Measurements from ENCODE around the gene ARRDC3.
A peak's percentile ranks its signal among the peaks of the same experiment; 100 is the strongest.
"Not testable (repeated sequence)": the region's sequence is repeated elsewhere in the genome, so short reads cannot be mapped to it uniquely, and the experiment has no call there.

The ARRDC3 gene

DNA sequence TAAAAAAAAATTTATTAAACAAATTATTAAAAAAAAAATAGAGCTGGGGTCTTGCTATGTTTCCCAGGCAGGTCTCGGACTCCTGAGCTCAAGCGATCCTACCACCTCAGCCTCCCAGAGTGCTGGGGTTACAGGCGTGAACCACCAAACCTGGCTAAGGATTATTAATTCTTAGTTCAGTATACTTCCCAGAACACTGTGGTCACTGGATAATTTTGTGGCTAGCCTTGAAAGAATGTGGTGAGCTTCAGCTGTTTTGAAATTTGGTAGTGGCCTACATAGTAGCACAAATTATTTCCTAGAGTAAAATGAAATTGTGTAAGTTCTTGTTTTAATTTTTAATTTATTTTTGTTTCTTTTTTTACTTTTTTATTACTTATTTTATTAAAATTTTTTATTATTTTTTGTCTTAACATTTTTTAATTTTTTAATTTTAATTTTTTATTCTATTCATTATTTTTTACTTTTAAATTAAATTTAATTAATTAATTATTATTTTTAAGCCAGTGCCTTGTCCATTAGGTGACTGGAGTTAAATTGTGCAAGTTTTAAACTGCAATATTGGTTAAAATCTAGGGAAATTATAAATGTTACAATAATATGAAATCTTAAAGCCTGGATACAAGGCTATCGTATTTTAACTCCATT, 23.0 kb downstream of the ARRDC3 start:
- no peak for DNase-seq (ENCODE audit: low spot score)

- no peak for DNase-seq (ENCODE audit: low spot score)
Observed at GRCh38 chr5:91357806-91358205, 25.3 kb downstream of the ARRDC3 start.

- DNase-seq (ENCODE audit: low spot score) = peak; percentile 30
Observed at GRCh38 chr5:91357012-91357634, 26.0 kb downstream of the ARRDC3 start.

DNA sequence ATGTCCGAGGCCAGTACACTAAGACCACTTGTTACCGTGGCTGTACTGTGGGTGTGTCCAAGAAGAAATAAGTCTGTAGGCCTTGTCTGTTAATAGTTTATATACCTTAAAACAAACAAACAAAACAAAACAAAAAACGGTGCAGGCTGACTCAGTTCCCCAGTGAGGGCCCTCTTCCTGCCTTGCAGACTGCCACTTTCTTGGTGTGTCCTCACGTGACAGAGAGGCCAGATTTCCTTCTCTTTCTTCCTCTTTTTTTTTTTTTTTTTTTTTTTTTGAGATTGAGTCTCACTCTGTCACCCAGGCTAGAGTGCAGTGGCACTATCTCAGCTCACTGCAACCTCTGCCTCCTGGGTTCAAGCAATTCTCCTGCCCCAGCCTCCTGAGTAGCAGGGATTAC, 28.2 kb downstream of the ARRDC3 start:
- DNase-seq (ENCODE audit: low spot score) = not testable (repeated sequence)

GRCh38 chr5:91352831-91353695, 30.1 kb downstream of the ARRDC3 start:
- no peak for DNase-seq (ENCODE audit: low spot score)

GRCh38 chr5:91345461-91345860, 37.7 kb downstream of the ARRDC3 start:
- no peak for DNase-seq (ENCODE audit: low spot score)

- DNase-seq (ENCODE audit: low spot score) = not testable (repeated sequence)
Observed at GRCh38 chr5:91344661-91345200, 38.4 kb downstream of the ARRDC3 start.

DNA sequence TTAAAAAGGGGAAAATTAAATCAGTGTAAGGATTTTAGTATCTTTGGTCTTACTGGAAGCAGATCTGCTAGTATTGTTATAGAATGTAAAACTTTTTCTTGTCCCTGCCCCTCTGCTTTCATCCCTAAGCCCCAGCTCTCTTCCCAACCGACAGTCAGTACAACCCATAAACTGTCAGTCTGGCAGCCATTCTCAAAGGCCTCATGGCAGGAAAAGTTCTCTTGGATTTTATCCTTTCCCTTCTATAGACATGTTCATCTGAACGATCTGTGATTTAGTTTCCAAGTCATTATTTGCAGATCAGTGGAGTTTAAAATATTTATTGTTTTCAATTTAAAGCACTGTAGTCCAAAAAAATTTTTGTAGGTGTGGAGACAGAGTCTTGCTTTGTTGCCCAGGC, 39.2 kb downstream of the ARRDC3 start:
- no peak for DNase-seq (ENCODE audit: low spot score)

GRCh38 chr5:91342931-91343330, 40.2 kb downstream of the ARRDC3 start:
- DNase-seq (ENCODE audit: low spot score) = not testable (repeated sequence)

DNA sequence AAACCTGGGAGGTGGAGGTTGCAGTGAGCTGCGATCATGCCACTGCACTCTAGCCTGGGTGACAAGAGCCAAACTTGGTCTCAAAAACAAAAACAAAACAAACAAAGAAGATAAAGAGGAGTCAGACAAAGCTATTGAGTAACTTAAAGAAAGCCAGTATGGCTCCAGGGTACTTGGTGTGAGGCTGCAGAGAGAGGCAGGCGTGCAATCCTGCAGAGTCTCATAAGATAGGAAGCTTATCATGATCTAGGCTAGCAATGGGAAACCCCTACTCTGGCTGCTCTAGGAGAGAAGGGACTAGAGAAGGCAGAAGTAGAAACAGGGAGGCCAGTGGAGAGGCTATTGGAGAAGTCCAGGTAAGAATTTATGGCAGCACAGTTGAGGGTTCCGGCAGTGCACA, 42.0 kb downstream of the ARRDC3 start:
- no peak for DNase-seq (ENCODE audit: low spot score)

DNA sequence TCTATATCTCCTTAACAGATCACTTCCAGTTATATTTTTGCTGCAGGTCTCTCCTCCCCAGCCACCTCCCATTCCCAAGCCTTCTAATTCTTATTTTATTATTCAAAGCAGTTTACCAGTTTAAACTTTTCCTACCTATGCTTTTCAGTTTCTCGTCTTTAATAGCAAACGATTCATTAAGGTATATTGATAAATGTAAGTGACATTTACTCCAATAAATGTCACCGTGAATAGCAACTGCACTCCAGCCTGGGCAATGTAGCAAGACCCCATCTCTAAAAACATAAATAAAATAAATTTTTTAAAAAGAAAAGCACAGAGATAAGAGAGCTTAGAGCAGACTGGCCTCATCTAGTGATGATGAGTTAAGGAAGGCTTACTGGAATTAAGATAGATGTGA, 42.6 kb downstream of the ARRDC3 start:
- DNase-seq (ENCODE audit: low spot score) = no peak

DNA sequence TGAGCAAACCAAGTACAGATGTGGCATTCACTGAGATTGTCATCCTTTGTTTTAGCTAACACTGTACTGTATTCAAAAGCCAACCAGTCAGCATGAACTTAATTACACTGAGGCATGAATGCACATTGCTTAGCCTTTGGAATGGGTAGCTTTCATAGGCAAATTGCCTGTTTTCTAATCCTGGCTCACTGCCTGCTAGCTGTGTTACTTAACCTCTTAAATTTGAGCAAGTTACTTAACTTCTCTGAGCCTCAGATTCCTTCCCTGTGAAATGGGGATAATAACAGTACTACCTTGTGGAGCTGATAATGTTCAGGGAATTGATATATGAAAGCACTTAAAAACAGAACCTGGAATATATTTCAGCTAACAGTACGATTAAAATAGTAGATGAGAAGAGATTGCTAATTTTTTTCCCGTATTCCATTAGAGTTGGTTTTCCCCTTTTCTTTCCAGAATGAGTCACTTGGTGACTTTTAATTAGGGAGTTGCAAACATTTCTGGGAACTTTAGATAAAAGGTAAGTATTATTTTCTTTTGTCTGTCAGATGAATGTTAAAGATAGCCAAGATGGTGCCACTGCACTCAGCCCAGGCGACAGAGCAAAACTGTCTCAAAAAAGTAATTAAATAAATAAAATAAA, 43.9 kb downstream of the ARRDC3 start:
- DNase-seq (ENCODE audit: low spot score) = no peak

- DNase-seq (ENCODE audit: low spot score) = no peak
Observed at GRCh38 chr5:91332267-91333045, 50.7 kb downstream of the ARRDC3 start.

DNA sequence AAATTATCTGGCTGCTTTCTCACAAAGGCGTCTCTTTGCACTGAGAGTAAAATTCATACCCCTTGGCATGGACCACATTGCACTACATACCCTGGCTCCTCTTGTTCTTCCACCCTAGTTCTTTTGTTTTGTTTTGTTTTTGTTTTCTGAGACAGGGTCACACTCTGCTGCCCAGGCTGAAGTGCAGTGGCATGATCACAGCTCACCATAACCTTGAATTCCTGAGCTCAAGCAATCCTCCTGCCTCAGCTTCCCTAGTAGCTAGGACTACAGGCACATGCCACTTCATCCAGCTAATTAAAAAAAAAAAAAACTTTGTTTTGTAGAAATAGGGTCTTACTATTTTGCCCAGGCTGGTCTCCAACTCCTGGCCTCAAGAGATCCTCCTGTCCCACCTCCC, 51.4 kb downstream of the ARRDC3 start:
- DNase-seq (ENCODE audit: low spot score) = no peak

DNA sequence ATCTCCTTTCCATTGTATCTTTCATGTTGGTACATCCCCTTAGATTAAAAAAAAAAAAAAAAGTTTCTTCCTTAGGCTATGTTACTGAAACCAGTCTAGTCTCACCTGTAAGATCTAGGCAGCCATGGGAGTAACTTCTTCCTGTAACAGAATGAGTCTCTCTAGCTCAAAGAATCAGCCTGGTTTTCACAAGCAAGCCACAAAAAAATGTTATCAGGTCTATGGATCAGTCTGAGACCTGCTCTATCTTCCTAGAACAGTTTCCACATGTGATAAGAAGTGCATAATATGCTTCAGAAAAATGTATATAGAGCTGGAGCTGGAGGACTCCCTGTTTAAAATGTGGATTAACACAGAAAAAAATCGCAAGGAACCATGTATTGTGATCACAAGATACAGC, 53.8 kb downstream of the ARRDC3 start:
- DNase-seq (ENCODE audit: low spot score) = no peak

DNA sequence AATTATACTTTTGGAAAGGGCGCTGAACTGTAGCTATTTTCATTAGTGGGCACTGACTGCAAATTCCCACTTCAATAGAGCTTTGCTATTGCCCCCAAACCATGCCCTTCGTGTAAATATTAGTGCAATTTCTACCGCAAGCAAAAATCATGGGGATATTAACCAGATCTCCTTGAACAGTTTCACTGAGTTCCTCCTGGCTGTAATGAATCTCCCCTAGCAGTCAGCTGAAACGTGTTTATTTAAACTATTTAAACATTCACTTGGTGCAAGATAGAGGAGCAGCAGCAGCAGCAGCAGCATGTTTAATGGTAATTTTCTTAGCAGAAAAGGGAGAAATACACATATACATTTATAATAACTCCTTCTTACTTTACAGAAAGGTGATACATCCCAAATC, 54.4 kb downstream of the ARRDC3 start:
- DNase-seq (ENCODE audit: low spot score) = no peak

- not testable (repeated sequence) for DNase-seq (ENCODE audit: low spot score)
Observed at GRCh38 chr5:91322981-91323380, 60.1 kb downstream of the ARRDC3 start.

DNA sequence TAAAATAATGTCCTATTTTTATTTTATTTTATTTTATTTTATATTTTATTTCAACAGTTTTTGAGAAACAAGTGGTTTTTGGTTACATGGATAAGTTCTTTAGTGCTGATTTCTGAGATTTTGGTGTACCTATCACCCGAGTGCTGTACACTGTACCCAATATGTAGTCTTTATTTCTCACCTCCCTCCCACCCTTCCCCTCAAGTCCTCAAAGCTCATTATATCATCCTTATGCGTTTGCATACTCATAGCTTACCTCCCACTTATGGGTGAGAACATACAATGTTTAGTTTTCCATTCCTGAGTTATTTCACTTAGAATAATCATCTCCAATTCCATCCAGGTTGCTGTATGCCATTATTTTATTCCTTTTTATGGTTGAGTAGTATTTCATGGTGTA, 63.5 kb downstream of the ARRDC3 start:
- no peak for DNase-seq (ENCODE audit: low spot score)

DNA sequence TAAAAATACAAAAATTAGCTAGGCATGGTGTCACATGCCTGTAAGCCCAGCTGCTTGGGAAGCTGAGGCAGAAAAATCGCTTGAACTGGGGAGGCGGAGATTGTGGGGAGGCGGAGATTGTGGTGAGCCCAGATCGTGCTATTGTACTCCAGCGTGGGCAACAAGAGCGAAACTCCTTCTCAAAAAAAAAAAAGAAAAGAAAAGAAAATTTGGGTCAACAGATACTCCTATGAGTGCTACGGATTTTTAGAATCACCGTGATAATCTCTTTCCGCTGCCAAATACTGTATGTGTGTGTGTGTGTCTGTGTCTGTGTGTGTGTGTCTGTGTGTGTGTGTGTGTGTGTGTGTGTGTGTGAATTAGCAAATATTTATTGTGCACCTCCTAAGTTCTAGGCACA, 64.4 kb downstream of the ARRDC3 start:
- no peak for DNase-seq (ENCODE audit: low spot score)

All from iPS-NIHi11 (cell line).